GM12873 (cell line): ENCODE results near the gene ZMYND8.

ENCODE experiments used
- CTCF ChIP-seq: IDR thresholded peaks from 2 replicates; pipeline ENCODE4 v1.5.1; 2012; ENCODE audit warnings: low read depth, mild to moderate bottlenecking, moderate library complexity, low read length, control low read depth; ENCODE audit not compliant: insufficient read depth; ENCODE audit errors: missing control alignments

The ZMYND8 gene

GRCh38 chr20:47253872-47254271 is 102.6 kb downstream of the ZMYND8 start:
- TF ChIP-seq CTCF = no peak

GRCh38 chr20:47252879-47253307 is 103.6 kb downstream of the ZMYND8 start:
- TF ChIP-seq CTCF = no peak

GRCh38 chr20:47251154-47252020 is 105.1 kb downstream of the ZMYND8 start:
- TF ChIP-seq CTCF = no peak

- TF ChIP-seq CTCF = no peak
Observed at GRCh38 chr20:47250360-47250759, 106.1 kb downstream of the ZMYND8 start.

GRCh38 chr20:47249913-47250312 is 106.6 kb downstream of the ZMYND8 start:
- no peak for TF ChIP-seq CTCF

GRCh38 chr20:47248448-47248966 is 108.0 kb downstream of the ZMYND8 start:
- TF ChIP-seq CTCF = no peak

- no peak for TF ChIP-seq CTCF
Observed at GRCh38 chr20:47247972-47248371, 108.5 kb downstream of the ZMYND8 start.
